ENCODE data around the gene CFAP46.
"Not testable (repeated sequence)": the region's sequence is repeated elsewhere in the genome, so short reads cannot be mapped to it uniquely, and the experiment has no call there.

CFAP46 gene

GRCh38 chr10:132959559-132959961, 17.2 kb upstream of the CFAP46 start:
- Histone ChIP-seq H3K4me3 (ENCODE audit: low read depth in 1 of 2, low read length in 2 of 2) (no peak overlapping the region), H3K4me1 (ENCODE audit: insufficient read depth, low read length) (no peaks in the 10 kb centered on the region), H3K9me3 (ENCODE audit: low read length) (no peaks in the 10 kb centered on the region), H3K27ac (ENCODE audit: low read depth, low read length) (no peak overlapping the region), H3K27me3 (ENCODE audit: control insufficient read depth in 1 of 2, insufficient read depth in 2 of 2, low read length in 2 of 2) (no peaks in the 10 kb centered on the region), H3K9ac (ENCODE audit: low read length) (no peak overlapping the region), H3K36me3 (ENCODE audit: insufficient read depth, low read length) (no peaks in the 10 kb centered on the region)

GRCh38 chr10:132958883-132959558, 16.7 kb upstream of the CFAP46 start:
- H3K9ac ChIP-seq (ENCODE audit: low read length): no peak overlapping the region
- H3K9me3 ChIP-seq (ENCODE audit: low read length): no peaks in the 10 kb centered on the region
- H3K4me3 ChIP-seq (ENCODE audit: low read depth in 1 of 2, low read length in 2 of 2): no peak overlapping the region
- H3K4me1 ChIP-seq (ENCODE audit: insufficient read depth, low read length): no peaks in the 10 kb centered on the region
- no peaks in the 10 kb centered on the region for H3K27me3 ChIP-seq (ENCODE audit: control insufficient read depth in 1 of 2, insufficient read depth in 2 of 2, low read length in 2 of 2)
- no peak overlapping the region for H3K27ac ChIP-seq (ENCODE audit: low read depth, low read length)
- no peaks in the 10 kb centered on the region for H3K36me3 ChIP-seq (ENCODE audit: insufficient read depth, low read length)

GRCh38 chr10:132957981-132958882, 15.9 kb upstream of the CFAP46 start:
- H3K4me1 ChIP-seq (ENCODE audit: insufficient read depth, low read length): no peaks in the 10 kb centered on the region
- H3K36me3 ChIP-seq (ENCODE audit: insufficient read depth, low read length): no peaks in the 10 kb centered on the region
- no peaks in the 10 kb centered on the region for H3K27me3 ChIP-seq (ENCODE audit: control insufficient read depth in 1 of 2, insufficient read depth in 2 of 2, low read length in 2 of 2)
- H3K27ac ChIP-seq (ENCODE audit: low read depth, low read length): no peak overlapping the region
- no peaks in the 10 kb centered on the region for H3K9me3 ChIP-seq (ENCODE audit: low read length)
- no peak overlapping the region for H3K4me3 ChIP-seq (ENCODE audit: low read depth in 1 of 2, low read length in 2 of 2)
- H3K9ac ChIP-seq (ENCODE audit: low read length): no peak overlapping the region

- no peaks in the 10 kb centered on the region for H3K36me3 ChIP-seq (ENCODE audit: insufficient read depth, low read length)
- H3K4me3 ChIP-seq (ENCODE audit: low read depth in 1 of 2, low read length in 2 of 2): no peak overlapping the region
- H3K27ac ChIP-seq (ENCODE audit: low read depth, low read length): no peak overlapping the region
- H3K27me3 ChIP-seq (ENCODE audit: control insufficient read depth in 1 of 2, insufficient read depth in 2 of 2, low read length in 2 of 2): no peaks in the 10 kb centered on the region
- no peak overlapping the region for H3K9ac ChIP-seq (ENCODE audit: low read length)
- H3K4me1 ChIP-seq (ENCODE audit: insufficient read depth, low read length): no peaks in the 10 kb centered on the region
- H3K9me3 ChIP-seq (ENCODE audit: low read length): no peaks in the 10 kb centered on the region
Measured at GRCh38 chr10:132957131-132957530, 14.8 kb upstream of the CFAP46 start.

GRCh38 chr10:132956259-132956658, 13.9 kb upstream of the CFAP46 start:
- H3K4me1 ChIP-seq (ENCODE audit: insufficient read depth, low read length); H3K9ac ChIP-seq (ENCODE audit: low read length); H3K27me3 ChIP-seq (ENCODE audit: control insufficient read depth in 1 of 2, insufficient read depth in 2 of 2, low read length in 2 of 2); H3K9me3 ChIP-seq (ENCODE audit: low read length); H3K27ac ChIP-seq (ENCODE audit: low read depth, low read length); H3K36me3 ChIP-seq (ENCODE audit: insufficient read depth, low read length); H3K4me3 ChIP-seq (ENCODE audit: low read depth in 1 of 2, low read length in 2 of 2): not testable (repeated sequence)

- H3K9me3 ChIP-seq (ENCODE audit: low read length): no peaks in the 10 kb centered on the region
- H3K4me3 ChIP-seq (ENCODE audit: low read depth in 1 of 2, low read length in 2 of 2): no peak overlapping the region
- no peaks in the 10 kb centered on the region for H3K36me3 ChIP-seq (ENCODE audit: insufficient read depth, low read length)
- H3K4me1 ChIP-seq (ENCODE audit: insufficient read depth, low read length): no peaks in the 10 kb centered on the region
- no peak overlapping the region for H3K27ac ChIP-seq (ENCODE audit: low read depth, low read length)
- H3K27me3 ChIP-seq (ENCODE audit: control insufficient read depth in 1 of 2, insufficient read depth in 2 of 2, low read length in 2 of 2): no peaks in the 10 kb centered on the region
- H3K9ac ChIP-seq (ENCODE audit: low read length): no peak overlapping the region
Measured at GRCh38 chr10:132955479-132955878, 13.1 kb upstream of the CFAP46 start.

- no peaks in the 10 kb centered on the region for H3K36me3 ChIP-seq (ENCODE audit: insufficient read depth, low read length)
- H3K27me3 ChIP-seq (ENCODE audit: control insufficient read depth in 1 of 2, insufficient read depth in 2 of 2, low read length in 2 of 2): no peaks in the 10 kb centered on the region
- no peak overlapping the region for H3K27ac ChIP-seq (ENCODE audit: low read depth, low read length)
- no peaks in the 10 kb centered on the region for H3K4me1 ChIP-seq (ENCODE audit: insufficient read depth, low read length)
- no peaks in the 10 kb centered on the region for H3K9me3 ChIP-seq (ENCODE audit: low read length)
- H3K4me3 ChIP-seq (ENCODE audit: low read depth in 1 of 2, low read length in 2 of 2): no peak overlapping the region
- no peak overlapping the region for H3K9ac ChIP-seq (ENCODE audit: low read length)
Measured at GRCh38 chr10:132953428-132953827, 11.1 kb upstream of the CFAP46 start.

- H3K4me1 ChIP-seq (ENCODE audit: insufficient read depth, low read length): no peaks in the 10 kb centered on the region
- no peaks in the 10 kb centered on the region for H3K27me3 ChIP-seq (ENCODE audit: control insufficient read depth in 1 of 2, insufficient read depth in 2 of 2, low read length in 2 of 2)
Measured at GRCh38 chr10:132951926-132952325, 9.6 kb upstream of the CFAP46 start.

GRCh38 chr10:132948351-132948750, 6.0 kb upstream of the CFAP46 start:
- Histone ChIP-seq H3K27ac (ENCODE audit: low read depth, low read length) (no peak overlapping the region), H3K27me3 (ENCODE audit: control insufficient read depth in 1 of 2, insufficient read depth in 2 of 2, low read length in 2 of 2) (peaks cover 0 to 26% of the 10 kb centered on the region in 2 donors), H3K36me3 (ENCODE audit: insufficient read depth, low read length) (no peaks in the 10 kb centered on the region), H3K4me1 (ENCODE audit: insufficient read depth, low read length) (no peaks in the 10 kb centered on the region), H3K9me3 (ENCODE audit: low read length) (no peaks in the 10 kb centered on the region), H3K9ac (ENCODE audit: low read length) (no peak overlapping the region), H3K4me3 (ENCODE audit: low read depth in 1 of 2, low read length in 2 of 2) (no peak overlapping the region)

More at GRCh38 chr10:132951926-132952325, 9.6 kb upstream of the CFAP46 start:
- H3K9ac ChIP-seq (ENCODE audit: low read length): no peak overlapping the region
- no peaks in the 10 kb centered on the region for H3K36me3 ChIP-seq (ENCODE audit: insufficient read depth, low read length)
- no peak overlapping the region for H3K4me3 ChIP-seq (ENCODE audit: low read depth in 1 of 2, low read length in 2 of 2)
- no peaks in the 10 kb centered on the region for H3K9me3 ChIP-seq (ENCODE audit: low read length)
- H3K27ac ChIP-seq (ENCODE audit: low read depth, low read length): no peak overlapping the region

- H3K9ac ChIP-seq (ENCODE audit: low read length): no peak overlapping the region
- H3K27ac ChIP-seq (ENCODE audit: low read depth, low read length): no peak overlapping the region
- H3K27me3 ChIP-seq (ENCODE audit: control insufficient read depth in 1 of 2, insufficient read depth in 2 of 2, low read length in 2 of 2): peaks cover 0 to 31% of the 10 kb centered on the region in 2 donors
- no peaks in the 10 kb centered on the region for H3K9me3 ChIP-seq (ENCODE audit: low read length)
- H3K36me3 ChIP-seq (ENCODE audit: insufficient read depth, low read length): no peaks in the 10 kb centered on the region
- peaks cover 1% of the 10 kb centered on the region for H3K4me1 ChIP-seq (ENCODE audit: insufficient read depth, low read length)
- no peak overlapping the region for H3K4me3 ChIP-seq (ENCODE audit: low read depth in 1 of 2, low read length in 2 of 2)
Measured at GRCh38 chr10:132947843-132948242, 5.5 kb upstream of the CFAP46 start.

- Histone ChIP-seq H3K9ac (ENCODE audit: low read length) (no peak overlapping the region), H3K27me3 (ENCODE audit: control insufficient read depth in 1 of 2, insufficient read depth in 2 of 2, low read length in 2 of 2) (peaks cover 0 to 40% of the 10 kb centered on the region in 2 donors), H3K27ac (ENCODE audit: low read depth, low read length) (no peak overlapping the region)
Measured at GRCh38 chr10:132946806-132947546, 4.6 kb upstream of the CFAP46 start.

More at GRCh38 chr10:132946806-132947546, 4.6 kb upstream of the CFAP46 start:
- H3K4me3 ChIP-seq (ENCODE audit: low read depth in 1 of 2, low read length in 2 of 2): no peak overlapping the region
- no peaks in the 10 kb centered on the region for H3K9me3 ChIP-seq (ENCODE audit: low read length)
- H3K4me1 ChIP-seq (ENCODE audit: insufficient read depth, low read length): peaks cover 4% of the 10 kb centered on the region
- H3K36me3 ChIP-seq (ENCODE audit: insufficient read depth, low read length): no peaks in the 10 kb centered on the region
